GM23338 (cell line): Measurements from ENCODE around the gene PMVK. TPM values are rescaled to one million over a fixed set of nuclear protein-coding genes. Genes with fewer than 3 reads are reported as not detected.

Source experiments
- ATAC-seq: fragments of 200-7000 bp; cut with Tn5 transposase; 3 replicates; pipeline ENCODE4 v1.9.1; 2020
- DNase-seq: peaks from one replicate; pipeline ENCODE4 v3.0.0-alpha.2; 2015; ENCODE audit warnings: low spot score
- H2AFZ ChIP-seq: fragments of 200-600 bp; sonication (generic); 2 replicates; pipeline ENCODE4 v1.8.0; 2016; ENCODE audit warnings: antibody characterized with exemption, mild to moderate bottlenecking, moderate library complexity
- H3F3A ChIP-seq: fragments of 200-600 bp; sonication (generic); replicated peaks from 2 replicates; pipeline ENCODE4 v1.8.0; 2017; ENCODE audit warnings: antibody characterized with exemption, mixed run types, low read depth
- H3K27ac ChIP-seq: fragments of 200-600 bp; sonication (generic); 2 replicates; pipeline ENCODE4 v1.6.1; 2016; ENCODE audit warnings: low read depth
- H3K27me3 ChIP-seq: fragments of 200-600 bp; sonication (generic); 2 replicates; pipeline ENCODE4 v1.8.0; 2016; ENCODE audit warnings: mild to moderate bottlenecking, mixed run types, moderate library complexity; ENCODE audit not compliant: insufficient read depth
- H3K36me3 ChIP-seq: fragments of 200-600 bp; sonication (generic); 2 replicates; pipeline ENCODE4 v1.8.0; 2016; ENCODE audit warnings: mild to moderate bottlenecking; ENCODE audit not compliant: insufficient read depth
- H3K4me1 ChIP-seq: fragments of 200-600 bp; sonication (generic); 2 replicates; pipeline ENCODE4 v1.8.0; 2016; ENCODE audit warnings: mild to moderate bottlenecking, moderate library complexity; ENCODE audit not compliant: insufficient read depth
- H3K4me2 ChIP-seq: fragments of 200-600 bp; sonication (generic); 2 replicates; pipeline ENCODE4 v1.7.1; 2017; ENCODE audit warnings: mixed run types
- H3K4me3 ChIP-seq: fragments of 200-600 bp; sonication (generic); 2 replicates; pipeline ENCODE4 v1.6.1; 2016; ENCODE audit warnings: mixed run types
- H3K79me2 ChIP-seq: fragments of 200-600 bp; sonication (generic); replicated peaks from 2 replicates; pipeline ENCODE4 v1.8.0; 2017; ENCODE audit warnings: mild to moderate bottlenecking; ENCODE audit not compliant: insufficient read depth
- H3K9me2 ChIP-seq: fragments of 200-600 bp; sonication (generic); 2 replicates; pipeline ENCODE4 v1.8.0; 2017; ENCODE audit not compliant: insufficient read depth
- H4K20me1 ChIP-seq: fragments of 200-600 bp; sonication (generic); replicated peaks from 2 replicates; pipeline ENCODE4 v1.8.0; 2017; ENCODE audit warnings: mild to moderate bottlenecking; ENCODE audit not compliant: insufficient read depth
- H3K27ac Mint-ChIP-seq: 2 replicates; pipeline ENCODE4 v1.8.0; 2020; ENCODE audit warnings: inconsistent platforms, mild to moderate bottlenecking, moderate library complexity, mixed read lengths
- H3K27me3 Mint-ChIP-seq: 3 replicates; pipeline ENCODE4 v1.8.0; 2022; ENCODE audit warnings: low read depth, mild to moderate bottlenecking, moderate library complexity, mixed read lengths, inconsistent platforms; ENCODE audit not compliant: insufficient read depth, poor library complexity
- H3K36me3 Mint-ChIP-seq: 3 replicates; pipeline ENCODE4 v1.8.0; 2021; ENCODE audit warnings: low read depth, mild to moderate bottlenecking, inconsistent platforms, moderate library complexity, mixed read lengths
- H3K4me1 Mint-ChIP-seq: 3 replicates; pipeline ENCODE4 v1.8.0; 2020; ENCODE audit warnings: mild to moderate bottlenecking, inconsistent platforms, mixed read lengths
- H3K4me3 Mint-ChIP-seq: 3 replicates; pipeline ENCODE4 v1.8.0; 2021; ENCODE audit warnings: moderate library complexity, mild to moderate bottlenecking, inconsistent platforms, mixed read lengths
- H3K9me3 Mint-ChIP-seq: 3 replicates; pipeline ENCODE4 v1.8.0; 2020; ENCODE audit warnings: moderate library complexity, mild to moderate bottlenecking, inconsistent platforms, mixed read lengths
- CREB1 ChIP-seq: fragments of 250-450 bp; sonication (Bioruptor Pico); IDR thresholded peaks from 2 replicates; pipeline ENCODE4 v1.5.0; 2020; ENCODE audit warnings: low read depth, mild to moderate bottlenecking, moderate library complexity
- EZH2phosphoT487 ChIP-seq: fragments of 200-600 bp; sonication (generic); IDR thresholded peaks from one replicate; pipeline ENCODE4 v1.8.1; 2018; ENCODE audit warnings: antibody characterized with exemption; ENCODE audit not compliant: unreplicated experiment
- JUNB ChIP-seq: IDR thresholded peaks from one replicate; pipeline ENCODE4 v1.6.1; 2016; ENCODE audit warnings: antibody characterized with exemption; ENCODE audit not compliant: unreplicated experiment
- NANOG ChIP-seq: IDR thresholded peaks from 2 replicates; pipeline ENCODE4 v1.6.1; 2016; ENCODE audit warnings: antibody characterized with exemption, borderline replicate concordance
- POLR2AphosphoS5 ChIP-seq: IDR thresholded peaks from 2 replicates; pipeline ENCODE4 v1.6.1; 2016; ENCODE audit warnings: antibody characterized with exemption, low read depth
- REST ChIP-seq: IDR thresholded peaks from one replicate; pipeline ENCODE4 v1.6.1; 2018; ENCODE audit warnings: antibody characterized with exemption; ENCODE audit not compliant: unreplicated experiment
- STAT1 ChIP-seq: IDR thresholded peaks from one replicate; pipeline ENCODE4 v1.6.1; 2016; ENCODE audit warnings: antibody characterized with exemption; ENCODE audit not compliant: unreplicated experiment
- ZNF114 ChIP-seq: fragments of 250-450 bp; sonication (Bioruptor Pico); IDR thresholded peaks from 2 replicates; pipeline ENCODE4 v1.5.0; 2020; ENCODE audit warnings: mild to moderate bottlenecking, moderate library complexity
- ZNF331 ChIP-seq: fragments of 250-450 bp; sonication (Bioruptor Pico); IDR thresholded peaks from 2 replicates; pipeline ENCODE4 v1.5.0; 2020; ENCODE audit warnings: low read depth, mild to moderate bottlenecking, moderate library complexity
- polyA plus RNA-seq: library from polyadenylated mRNA; unstranded; fragments of >200 nt; fragmentation: Nextera tagmentation; extraction: Ambion mirVana; gene quantifications from 2 replicates; pipeline ENCODE4 v1.2.1, GENCODE V29; 2016
- total RNA-seq: library from RNA; depleted of rRNA; stranded (reverse); fragments of >200 nt; shearing (Covaris generic); gene quantifications from 2 replicates; pipeline ENCODE4 v1.2.3, GENCODE V29; 2014
- TF ChIP-seq, protein P1 (sequence below), 2 experiments: fragments of 200-600 bp in 1 of 2; sonication (generic) in 1 of 2; conservative IDR thresholded peaks; 2 replicates each; pipeline versions ENCODE4 v1.5.1 to v1.6.1; 2016 to 2017; ENCODE audit warnings: antibody characterized with exemption in 2 of 2, low read depth in 2 of 2, mild to moderate bottlenecking in 2 of 2, moderate library complexity in 1 of 2

The PMVK gene
- total and polyA plus RNA-seq, 2 experiments from 2014 or later, result 8.1 to 25.0 TPM

- TF ChIP-seq STAT1, result no peak
- no peak for TF ChIP-seq ZNF331 (CRISPR knock-in tag)
- TF ChIP-seq, protein P1, sequence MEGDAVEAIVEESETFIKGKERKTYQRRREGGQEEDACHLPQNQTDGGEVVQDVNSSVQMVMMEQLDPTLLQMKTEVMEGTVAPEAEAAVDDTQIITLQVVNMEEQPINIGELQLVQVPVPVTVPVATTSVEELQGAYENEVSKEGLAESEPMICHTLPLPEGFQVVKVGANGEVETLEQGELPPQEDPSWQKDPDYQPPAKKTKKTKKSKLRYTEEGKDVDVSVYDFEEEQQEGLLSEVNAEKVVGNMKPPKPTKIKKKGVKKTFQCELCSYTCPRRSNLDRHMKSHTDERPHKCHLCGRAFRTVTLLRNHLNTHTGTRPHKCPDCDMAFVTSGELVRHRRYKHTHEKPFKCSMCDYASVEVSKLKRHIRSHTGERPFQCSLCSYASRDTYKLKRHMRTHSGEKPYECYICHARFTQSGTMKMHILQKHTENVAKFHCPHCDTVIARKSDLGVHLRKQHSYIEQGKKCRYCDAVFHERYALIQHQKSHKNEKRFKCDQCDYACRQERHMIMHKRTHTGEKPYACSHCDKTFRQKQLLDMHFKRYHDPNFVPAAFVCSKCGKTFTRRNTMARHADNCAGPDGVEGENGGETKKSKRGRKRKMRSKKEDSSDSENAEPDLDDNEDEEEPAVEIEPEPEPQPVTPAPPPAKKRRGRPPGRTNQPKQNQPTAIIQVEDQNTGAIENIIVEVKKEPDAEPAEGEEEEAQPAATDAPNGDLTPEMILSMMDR (conservative IDR thresholded peaks at IDR 0.05; ENCODE audit: low read depth in 2 of 2), result no peak
- no peak for TF ChIP-seq POLR2AphosphoS5
Measured at GRCh38 chr1:154957091-154957657, 20.7 kb upstream of the PMVK start (continued).

- no peak overlapping the region for H3K27ac ChIP-seq
- Mint-ChIP-seq H3K36me3 (peaks cover 24% of the 10 kb centered on the region), H3K27me3 (peaks cover 38% of the 10 kb centered on the region), H3K4me3 (peak overlapping the region; percentile 90), H3K4me1 (peaks cover 63% of the 10 kb centered on the region), H3K27ac (peak overlapping the region; percentile 98), H3K9me3 (no peaks in the 10 kb centered on the region)
- H3K27me3 ChIP-seq, result no peaks in the 10 kb centered on the region
- no peaks in the 10 kb centered on the region for H3K9me2 ChIP-seq
- H3K4me2 ChIP-seq, result peak overlapping the region; percentile 82
- peaks cover 38% of the 10 kb centered on the region for H3K4me1 ChIP-seq
- peaks cover 24% of the 10 kb centered on the region for H3F3A ChIP-seq
- H4K20me1 ChIP-seq, result peaks cover 19% of the 10 kb centered on the region
- DNase-seq, result no peak
- TF ChIP-seq POLR2AphosphoS5, result 0 out of 2 replicates have a peak, but pooled peaks have one; percentile 0
- TF ChIP-seq, protein P1 (conservative IDR thresholded peaks at IDR 0.05; ENCODE audit: low read depth in 2 of 2), result no peak
- peak overlapping the region; percentile 50 for H3K4me3 ChIP-seq
- no peaks in the 10 kb centered on the region for H3K36me3 ChIP-seq
- no peak overlapping the region for H2AFZ ChIP-seq
- H3K79me2 ChIP-seq, result peaks cover 13% of the 10 kb centered on the region
- peak; percentile 24 for ATAC-seq
Measured at GRCh38 chr1:154956544-154956941, 20.0 kb upstream of the PMVK start.

GRCh38 chr1:154955718-154956543 is 19.4 kb upstream of the PMVK start, which contains the start of gene PBXIP1:
Gene PBXIP1, minus strand, starts transcription at chr1:154956099. Its CDS starts 2,378 bp downstream, at chr1:154953721.
- no peak within 1 kb of the TSS for H2AFZ ChIP-seq
- peak; percentile 83 for ATAC-seq
- H3K4me2 ChIP-seq, result peak within 1 kb of the TSS; percentile 82
- peaks cover 37% of the 10 kb centered on the region for H3K4me1 ChIP-seq
- peak within 1 kb of the TSS; percentile 88 for H3K27ac ChIP-seq
- peaks cover 20% of the 10 kb centered on the region for H3F3A ChIP-seq
- no peaks in the 10 kb centered on the region for H3K27me3 ChIP-seq
- Mint-ChIP-seq H3K36me3 (peaks cover 21% of the 10 kb centered on the region), H3K4me3 (peak within 1 kb of the TSS; percentile 90), H3K27ac (peak within 1 kb of the TSS; percentile 98), H3K4me1 (peaks cover 61% of the 10 kb centered on the region), H3K9me3 (no peaks in the 10 kb centered on the region), H3K27me3 (peaks cover 37% of the 10 kb centered on the region)
- peak within 1 kb of the TSS; percentile 50 for H3K4me3 ChIP-seq
- no peaks in the 10 kb centered on the region for H3K36me3 ChIP-seq
- peaks cover 18% of the 10 kb centered on the region for H4K20me1 ChIP-seq
- DNase-seq, result peak; percentile 99
- peaks cover 12% of the 10 kb centered on the region for H3K79me2 ChIP-seq
- no peaks in the 10 kb centered on the region for H3K9me2 ChIP-seq
- TF ChIP-seq ZNF331 (CRISPR knock-in tag) (no peak), REST (no peak), NANOG (no peak), STAT1 (no peak), ZNF114 (no peak), EZH2phosphoT487 (no peak), CREB1 (CRISPR knock-in tag) (peak; percentile 18; the same call in 1 of the 2 replicates), JUNB (no peak)
